NOMO-1 treated with DMSO at 0.1 percent for 48 hours (cell line): ENCODE measurements around the gene RNF227.

Experiments used
- DNase-seq: peaks from one replicate; lab custom pipeline; 2025; ENCODE audit not compliant: unreplicated experiment; lab: John Stamatoyannopoulos, UW

The RNF227 gene

DNA sequence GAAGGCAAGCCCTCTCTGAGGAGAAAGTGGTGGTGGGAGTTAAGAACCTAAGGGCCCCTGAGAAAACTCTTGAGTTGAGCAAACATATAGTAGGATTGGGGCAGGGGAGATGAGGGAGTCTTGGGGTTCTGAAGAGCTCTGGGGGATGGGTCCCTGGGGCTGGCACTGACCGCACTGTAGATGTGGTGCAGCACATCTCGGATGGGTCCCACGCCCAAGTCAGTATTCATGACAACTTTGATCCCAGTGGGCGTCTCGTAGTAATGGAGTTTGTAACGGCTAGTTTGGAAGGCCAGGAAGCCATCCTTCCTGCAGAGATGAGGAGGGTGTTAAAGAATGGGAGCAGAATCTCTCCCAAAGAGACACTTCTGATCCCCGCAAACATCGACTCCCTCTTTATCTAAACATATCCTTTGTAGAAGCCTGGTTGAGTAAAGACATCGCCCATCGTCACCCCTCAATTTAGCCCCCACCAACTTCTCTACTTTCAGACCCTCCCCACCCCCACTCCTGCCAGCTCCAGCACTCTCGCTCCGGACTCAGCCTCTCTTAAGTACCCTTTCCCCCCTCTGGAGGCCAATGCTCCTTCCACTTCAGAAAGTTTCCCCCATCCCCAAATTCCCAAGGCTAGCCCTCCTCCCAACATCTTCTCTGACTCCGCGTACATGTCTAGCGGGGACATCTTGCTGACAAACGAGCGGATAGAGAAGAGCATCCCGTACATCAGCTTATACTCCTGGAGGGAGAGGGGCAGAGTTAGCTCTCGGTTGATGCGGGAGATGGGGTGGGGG, 14.9 kb upstream of the RNF227 start:
- DNase-seq: no peak

DNA sequence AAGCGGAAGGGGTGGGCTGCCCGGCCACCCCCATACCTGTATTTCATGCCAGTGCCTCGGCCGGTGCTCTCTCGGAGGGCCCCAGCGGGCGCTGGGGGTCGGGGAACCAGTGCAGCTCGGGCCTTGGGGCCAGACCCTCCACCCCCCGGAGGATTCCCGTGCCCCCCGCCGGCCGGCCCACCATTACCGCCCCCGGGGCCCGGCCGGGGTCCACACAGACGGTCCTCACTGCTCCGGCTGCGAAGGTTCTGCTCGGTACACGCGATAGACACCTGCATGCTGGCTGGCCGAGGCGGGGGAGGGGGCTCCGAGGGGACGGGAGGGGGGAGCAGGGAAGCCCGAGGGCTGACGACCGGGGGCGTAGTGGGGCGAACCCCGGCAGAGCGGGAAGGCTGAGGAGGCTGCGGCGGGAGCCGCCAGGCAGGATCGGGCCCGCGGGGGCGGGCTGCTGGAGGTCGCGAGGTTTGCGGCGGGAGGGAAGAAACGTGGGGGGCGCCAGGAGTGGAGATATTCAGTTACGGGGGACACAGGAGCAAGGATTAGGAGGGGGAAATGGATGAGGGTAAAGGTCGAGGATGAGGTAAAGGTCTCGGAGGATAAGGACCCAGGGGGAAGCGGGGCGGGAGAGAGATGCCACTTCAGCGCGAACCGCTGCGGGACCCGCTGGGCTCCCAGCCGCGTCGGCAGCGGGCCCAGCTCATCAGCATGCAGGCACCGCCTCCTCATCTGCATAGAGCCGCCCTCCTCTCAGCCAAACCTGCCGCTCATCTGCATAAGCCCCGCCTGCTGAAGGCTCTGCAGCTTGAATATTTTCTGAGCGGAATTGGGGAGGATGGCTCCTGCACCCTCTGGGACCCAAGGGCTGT, 13.3 kb upstream of the RNF227 start, which contains the start of gene KCNAB3:
KCNAB3 (minus strand) TSS at position 699 of the 866 bp plus-strand sequence; CDS start at position 278, 421 bp downstream.
- DNase-seq: no peak

DNA sequence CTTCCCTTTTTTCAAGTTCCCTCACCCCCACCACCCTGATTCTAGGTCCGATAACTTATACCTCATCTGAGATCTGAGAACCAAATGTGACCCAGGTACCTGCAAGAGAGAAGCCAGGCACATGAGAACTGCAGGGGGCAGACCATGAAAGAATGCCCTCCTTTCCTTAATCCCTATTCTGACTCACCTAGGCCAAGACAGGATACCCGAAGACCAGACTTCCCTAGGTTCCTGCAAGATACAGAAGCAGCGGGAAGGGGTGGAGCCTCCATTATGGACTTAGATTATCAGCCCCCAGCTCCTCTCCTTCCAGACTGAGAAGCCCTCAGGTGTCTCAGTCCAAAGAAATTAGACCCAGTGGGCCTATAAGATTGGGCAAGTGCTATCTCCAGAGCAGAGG, 11.5 kb upstream of the RNF227 start:
- no peak for DNase-seq

DNA sequence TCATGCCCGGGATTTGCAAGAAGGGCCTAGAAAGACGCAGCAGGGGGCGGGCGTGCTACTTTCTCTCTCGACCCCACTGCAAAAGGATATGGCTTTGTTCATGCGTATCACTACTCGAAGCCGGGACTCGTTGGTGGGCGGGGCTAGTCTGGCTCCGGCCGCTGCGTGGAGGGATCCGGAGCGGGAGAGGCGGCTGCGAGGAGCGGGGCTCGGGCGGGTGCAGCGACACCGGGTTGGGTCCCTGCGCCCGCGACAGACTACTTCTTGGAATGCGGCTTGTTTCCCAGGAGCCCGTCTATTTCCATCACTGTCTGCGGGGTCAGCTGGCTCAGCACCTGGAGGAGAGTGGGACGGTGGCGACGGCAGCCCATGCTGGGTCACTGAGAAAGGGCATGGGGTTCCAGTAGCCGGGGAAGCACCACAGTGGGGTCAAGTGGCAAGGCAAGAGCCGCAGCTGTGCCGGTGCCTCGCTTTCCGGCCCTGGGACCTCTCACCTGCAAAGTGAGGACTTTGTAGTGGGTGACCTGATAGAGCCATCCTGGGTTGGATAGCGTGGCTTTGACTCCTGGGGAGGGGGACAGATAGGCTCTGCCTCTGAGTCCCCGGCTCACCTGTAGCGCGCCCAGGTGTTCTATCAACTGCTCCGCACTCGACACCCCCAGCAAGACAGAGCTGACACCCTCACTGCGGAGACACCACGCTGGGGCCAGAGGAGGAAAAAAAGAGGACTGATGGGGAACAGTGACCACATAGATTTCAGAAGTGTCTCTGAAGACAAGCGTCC, 6.9 kb upstream of the RNF227 start:
- DNase-seq: no peak

DNA sequence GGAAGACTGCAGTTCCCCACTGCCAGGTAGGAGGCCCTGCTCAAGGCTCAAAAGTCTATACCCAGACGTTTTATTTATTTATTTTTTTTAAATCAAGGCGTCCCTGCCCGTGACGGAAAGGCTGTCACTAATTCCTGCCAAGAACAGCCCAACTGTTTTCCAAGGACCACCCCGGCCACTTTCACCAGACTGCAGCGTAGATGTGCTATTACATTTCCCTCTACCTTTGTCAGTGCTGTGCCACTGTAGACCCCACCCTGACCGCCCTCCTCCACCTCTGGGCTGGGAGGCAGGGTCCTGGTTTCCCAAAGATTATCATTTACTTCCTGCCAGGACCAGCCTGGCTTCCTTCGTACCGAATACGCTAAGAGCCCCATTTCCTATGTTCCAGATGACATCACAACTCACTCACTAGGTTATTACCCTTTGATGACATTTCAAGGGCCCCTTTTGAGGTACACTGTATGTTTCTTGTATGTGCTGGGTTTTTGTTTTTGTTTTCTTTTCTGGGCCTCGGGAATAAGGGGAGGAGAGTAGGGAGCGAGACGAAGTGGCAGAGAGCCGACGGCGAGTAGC, 6.3 kb upstream of the RNF227 start:
- DNase-seq: no peak

DNA sequence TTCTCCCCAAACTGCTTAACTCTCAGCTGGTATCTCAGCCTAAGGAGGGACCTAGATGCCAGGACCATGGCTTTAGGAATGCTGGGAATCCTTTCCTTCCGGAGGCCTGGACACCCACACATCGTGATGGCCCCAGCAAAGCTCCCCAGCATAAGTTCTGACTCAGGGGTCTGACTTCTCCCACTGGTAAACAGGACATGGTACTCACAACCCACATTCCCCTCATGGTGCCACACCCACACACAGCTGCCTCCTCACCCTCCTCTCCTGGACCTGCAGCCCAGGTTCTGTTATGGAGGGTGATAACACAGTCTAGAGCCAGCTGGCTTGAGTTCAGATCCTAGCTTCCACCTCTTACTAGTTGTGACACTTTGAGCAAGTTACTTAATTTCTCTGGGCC, 719 bp upstream of the RNF227 start:
- DNase-seq: no peak

DNA sequence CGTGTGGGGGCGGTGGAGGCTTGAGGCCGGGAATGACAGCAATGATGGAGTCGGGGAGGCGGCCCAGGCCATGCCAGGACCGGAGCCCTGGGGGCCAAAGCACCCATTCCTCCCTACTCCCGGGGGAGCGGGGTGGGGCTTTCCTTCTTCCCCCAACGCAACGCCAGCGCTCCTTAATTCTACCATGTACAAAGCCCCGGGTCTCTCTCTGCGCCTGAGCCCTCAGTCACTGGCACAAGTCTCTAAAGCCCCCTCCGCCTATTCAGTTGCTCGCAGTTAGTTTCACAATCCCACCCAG, 245 bp upstream of the RNF227 start:
- DNase-seq: no peak

DNA sequence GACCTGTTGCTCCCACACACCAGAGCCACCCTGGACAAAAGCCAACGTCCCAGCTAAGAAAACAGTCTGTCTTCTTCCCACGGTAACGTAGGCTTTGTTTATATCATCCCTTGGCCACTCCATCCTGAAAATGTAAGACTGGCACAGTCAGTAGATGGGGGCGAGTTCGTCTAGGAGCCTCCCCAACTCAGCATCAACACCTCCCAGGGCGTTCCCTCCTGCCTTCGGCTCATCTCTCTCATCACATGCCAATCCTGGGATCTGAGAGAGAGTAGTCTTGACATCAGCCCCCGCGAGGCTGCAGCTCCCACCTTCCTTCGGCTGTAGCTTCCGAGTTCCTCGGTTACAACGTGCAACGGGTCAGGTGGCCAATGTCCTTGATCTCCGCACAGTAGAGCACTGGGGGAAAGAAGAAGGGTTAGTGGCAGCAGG, 894 bp downstream of the RNF227 start:
- no peak for DNase-seq

DNA sequence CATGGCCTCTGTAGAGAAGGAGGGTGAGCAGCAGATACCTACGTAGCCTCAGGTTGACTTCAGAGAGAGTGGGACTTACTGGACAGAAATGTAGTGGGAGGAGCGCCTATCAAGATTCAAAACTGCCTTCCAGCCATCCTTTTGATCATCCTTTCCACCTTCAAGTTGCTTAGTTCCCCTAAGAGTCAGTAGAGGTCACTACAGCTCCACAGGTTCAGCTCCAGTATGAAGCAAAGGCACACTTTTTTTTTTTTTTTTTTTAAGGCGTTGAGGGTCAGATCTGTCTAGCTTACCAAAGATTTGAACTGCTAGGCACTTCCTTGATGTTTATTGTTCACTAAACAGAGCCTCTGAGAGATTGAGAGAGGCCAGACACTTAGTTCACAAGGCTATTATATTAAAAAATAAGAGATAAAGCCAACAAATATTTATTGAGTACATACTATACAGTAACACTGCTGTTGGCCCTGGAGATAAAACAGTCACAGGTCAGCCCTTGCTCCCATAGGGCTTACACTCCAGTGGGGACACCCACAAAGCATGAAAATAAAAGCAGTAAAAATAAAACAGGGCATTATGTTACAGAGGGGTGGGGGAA, 3.1 kb downstream of the RNF227 start:
- DNase-seq: peak; percentile 87

DNA sequence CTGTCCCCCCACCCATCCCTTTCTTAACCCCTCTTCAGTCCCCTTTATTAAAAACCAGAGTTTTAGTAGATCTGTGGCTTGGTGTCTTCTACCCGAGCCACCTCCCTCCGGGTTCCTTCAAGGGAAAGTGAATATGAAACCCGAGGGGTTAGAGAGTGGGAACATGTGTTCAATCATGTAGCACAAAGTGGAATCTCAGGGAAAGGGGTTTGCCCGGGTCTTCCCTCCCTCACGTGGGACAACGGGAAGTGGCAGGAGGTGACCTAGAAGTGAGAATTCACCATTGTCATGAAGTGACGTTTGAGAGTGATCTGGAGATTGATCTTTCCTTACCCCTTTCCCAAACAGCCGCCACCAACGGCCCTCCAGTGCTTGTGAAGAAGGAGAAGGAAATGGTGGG, 5.0 kb downstream of the RNF227 start:
- no peak for DNase-seq

DNA sequence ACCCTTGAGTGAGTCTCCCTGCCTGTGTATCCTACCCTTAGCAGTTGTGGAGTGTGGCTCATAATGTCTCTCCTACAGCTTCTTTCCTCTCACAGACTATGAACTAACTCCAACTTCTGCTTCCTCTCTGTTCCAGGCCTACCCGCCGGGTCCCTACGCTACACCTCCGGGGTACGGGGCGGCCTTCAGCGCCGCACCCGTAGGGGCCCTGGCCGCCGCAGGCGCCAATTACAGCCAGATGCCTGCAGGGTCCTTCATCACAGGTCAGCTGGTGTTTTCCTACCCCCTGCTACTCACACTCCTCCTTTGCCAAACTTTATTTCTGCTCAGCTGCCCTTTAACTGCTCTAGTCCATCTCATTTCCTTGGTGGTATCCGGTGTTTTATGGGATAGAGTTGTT, 5.4 kb downstream of the RNF227 start:
- DNase-seq: no peak

DNA sequence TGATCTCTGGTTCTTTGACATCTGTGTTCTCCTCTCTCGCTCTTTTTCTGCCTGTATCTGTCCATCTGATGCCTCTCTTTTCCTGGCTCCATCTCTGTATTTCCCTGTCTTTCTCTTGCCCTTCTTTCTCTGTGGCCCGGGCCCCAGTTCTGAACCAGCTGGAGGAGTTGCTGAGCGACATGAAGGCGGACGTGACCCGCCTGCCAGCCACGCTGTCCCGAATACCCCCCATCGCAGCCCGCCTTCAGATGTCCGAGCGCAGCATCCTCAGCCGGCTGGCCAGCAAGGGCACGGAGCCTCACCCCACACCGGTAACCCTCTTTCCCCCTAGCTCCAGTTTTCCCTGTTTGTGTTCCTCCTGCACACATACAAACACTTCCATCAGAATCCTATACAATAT, 5.8 kb downstream of the RNF227 start:
- DNase-seq: no peak

DNA sequence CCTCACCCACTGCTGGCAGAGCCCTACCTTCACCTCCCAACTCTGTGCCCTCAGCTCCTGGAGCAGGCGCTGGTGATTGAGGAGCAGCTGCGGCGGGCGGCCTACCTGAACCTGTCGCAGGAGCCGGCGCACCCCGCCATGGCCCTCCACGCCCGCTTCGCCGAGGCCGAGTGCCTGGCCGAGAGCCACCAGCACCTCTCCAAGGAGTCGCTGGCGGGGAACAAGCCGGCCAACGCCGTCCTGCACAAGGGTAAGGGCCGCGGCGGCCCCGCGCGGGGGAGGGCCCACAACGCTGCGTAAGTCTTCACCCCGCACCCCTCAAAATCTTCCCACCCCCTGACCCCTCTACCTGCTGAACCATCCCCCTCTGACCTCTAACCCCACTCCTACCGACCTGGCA, 7.0 kb downstream of the RNF227 start:
- no peak for DNase-seq

DNA sequence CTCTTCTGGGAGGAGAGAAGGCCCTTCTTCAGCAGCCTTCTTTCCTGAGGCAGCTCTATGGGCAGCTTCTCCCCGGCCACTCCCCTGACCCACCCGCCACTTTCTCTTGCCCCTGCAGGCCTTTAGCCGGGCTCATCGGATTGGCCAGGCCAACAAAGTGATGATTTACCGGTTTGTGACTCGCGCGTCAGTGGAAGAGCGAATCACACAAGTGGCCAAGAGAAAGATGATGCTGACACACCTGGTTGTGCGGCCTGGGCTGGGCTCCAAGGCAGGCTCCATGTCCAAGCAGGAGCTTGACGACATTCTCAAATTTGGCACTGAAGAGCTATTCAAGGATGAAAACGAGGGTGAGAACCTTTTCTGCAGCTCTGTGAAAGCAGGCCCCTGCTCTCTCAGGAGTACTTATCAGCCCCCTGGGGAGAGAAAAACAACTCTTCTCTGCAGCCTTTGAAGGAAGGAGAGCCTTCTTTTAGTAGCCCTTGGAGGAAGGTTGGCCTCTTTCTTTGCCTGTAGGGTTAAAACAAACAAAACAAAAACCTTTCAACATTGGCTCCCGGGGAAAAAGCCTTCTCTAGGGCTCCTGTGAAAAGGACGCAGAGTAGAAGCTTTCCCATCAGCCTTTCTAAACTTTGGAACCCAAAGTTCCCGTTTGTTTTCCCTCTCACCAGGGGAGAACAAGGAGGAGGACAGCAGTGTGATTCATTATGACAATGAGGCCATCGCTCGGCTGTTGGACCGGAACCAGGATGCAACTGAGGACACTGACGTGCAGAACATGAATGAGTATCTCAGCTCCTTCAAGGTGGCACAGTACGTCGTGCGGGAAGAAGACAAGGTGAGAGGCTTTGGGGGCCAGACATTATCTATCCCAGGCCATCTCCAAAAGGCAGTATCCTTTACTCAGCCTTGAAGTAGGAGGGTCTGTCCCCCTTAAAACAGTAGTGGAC, 12.7 kb downstream of the RNF227 start:
- DNase-seq: no peak

DNA sequence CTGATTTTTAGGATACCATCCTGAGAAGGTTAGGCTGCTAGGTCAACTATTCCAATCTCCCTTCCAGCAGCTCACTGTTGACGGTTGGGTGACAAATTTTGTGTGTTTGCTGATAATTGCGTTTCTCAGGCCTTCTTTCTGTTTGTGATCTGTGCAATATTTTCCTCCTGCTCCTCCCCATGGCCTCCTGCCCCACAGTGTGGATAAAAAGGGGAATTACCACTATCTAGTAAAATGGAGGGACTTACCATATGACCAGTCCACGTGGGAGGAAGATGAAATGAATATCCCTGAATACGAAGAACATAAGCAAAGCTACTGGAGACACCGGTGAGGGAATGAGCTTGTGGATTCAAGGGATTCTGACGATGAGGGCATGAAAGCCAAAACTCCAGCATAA, 18.3 kb downstream of the RNF227 start:
- DNase-seq: no peak

DNA sequence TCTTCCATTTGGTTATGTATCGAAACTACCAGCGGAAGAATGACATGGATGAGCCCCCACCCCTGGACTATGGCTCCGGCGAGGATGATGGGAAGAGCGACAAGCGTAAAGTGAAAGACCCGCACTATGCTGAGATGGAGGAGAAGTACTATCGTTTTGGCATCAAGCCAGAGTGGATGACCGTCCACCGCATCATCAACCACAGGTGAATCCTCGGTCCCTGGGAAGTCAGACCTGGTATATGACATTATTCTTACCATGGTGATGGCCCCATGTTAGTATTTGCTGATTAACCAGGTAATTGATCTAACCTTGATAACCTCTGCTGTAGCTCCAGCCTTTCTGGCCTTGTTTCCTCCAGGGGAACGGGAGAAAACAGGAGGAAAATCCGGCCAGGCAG, 19.0 kb downstream of the RNF227 start:
- DNase-seq: no peak

DNA sequence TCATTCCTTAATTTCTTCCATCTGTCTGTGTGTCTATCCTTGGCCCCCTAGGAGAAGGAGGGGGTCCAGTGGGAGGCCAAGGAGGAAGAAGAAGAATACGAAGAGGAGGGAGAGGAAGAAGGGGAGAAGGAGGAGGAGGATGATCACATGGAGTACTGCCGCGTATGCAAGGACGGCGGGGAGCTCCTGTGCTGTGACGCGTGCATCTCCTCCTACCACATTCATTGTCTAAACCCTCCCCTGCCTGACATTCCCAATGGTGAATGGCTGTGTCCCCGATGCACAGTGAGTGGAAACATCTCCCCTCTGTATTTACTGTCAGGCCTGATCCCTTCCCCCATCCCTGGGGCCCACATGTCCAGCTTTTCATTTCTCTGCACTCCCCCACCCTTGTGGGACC, 21.2 kb downstream of the RNF227 start:
- no peak for DNase-seq

DNA sequence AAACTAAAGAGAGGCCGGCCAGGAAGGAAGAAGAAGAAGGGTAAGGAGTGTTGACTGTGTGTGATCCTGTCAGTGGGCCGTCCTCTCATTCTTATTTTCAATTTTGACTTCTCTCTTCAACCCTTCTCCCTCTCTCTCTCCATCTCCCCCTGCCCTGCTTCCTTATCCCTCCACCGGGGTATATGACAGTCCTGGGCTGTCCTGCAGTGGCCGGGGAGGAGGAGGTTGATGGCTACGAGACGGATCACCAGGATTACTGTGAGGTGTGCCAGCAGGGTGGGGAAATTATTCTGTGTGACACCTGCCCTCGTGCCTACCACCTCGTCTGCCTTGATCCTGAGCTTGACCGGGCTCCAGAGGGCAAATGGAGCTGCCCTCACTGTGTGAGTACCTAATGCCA, 21.9 kb downstream of the RNF227 start:
- no peak for DNase-seq

DNA sequence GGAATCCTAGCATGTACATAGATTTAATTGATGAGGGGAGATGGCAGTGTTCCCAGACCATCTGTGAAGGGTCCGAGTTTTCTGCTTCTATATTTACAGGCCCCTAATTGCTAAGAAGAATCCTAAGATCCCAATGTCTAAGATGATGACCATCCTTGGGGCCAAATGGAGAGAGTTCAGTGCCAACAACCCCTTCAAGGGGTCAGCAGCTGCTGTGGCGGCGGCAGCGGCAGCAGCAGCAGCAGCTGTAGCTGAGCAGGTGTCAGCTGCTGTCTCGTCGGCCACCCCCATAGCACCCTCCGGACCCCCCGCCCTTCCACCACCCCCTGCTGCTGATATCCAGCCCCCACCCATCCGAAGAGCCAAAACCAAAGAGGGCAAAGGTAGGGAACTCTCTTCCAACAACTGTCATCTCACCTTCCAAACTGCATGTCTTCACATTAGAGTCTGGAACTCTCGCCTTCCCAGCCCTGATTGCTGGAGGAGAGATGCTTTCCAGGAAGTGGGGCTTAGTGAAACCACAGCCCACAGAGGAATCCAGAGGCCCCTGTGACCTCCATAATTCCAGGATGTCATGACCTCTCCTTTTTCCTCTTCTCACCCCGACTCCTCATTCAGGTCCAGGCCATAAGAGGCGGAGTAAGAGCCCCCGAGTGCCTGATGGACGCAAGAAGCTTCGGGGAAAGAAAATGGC, 22.8 kb downstream of the RNF227 start:
- no peak for DNase-seq
